Measurements from ENCODE around the gene NPC2.

GRCh38 chr14:74457565-74457895, 35.6 kb downstream of the NPC2 start:
- TF ChIP-seq CTCF (IDR thresholded peaks at IDR 0.05) (no peak), POLR2A (IDR thresholded peaks at IDR 0.05) (no peak)

All from lower leg skin (tissue), 3 donors.